HG03139 (cell line): ENCODE data around the gene NAPB.
"Not testable (repeated sequence)": the region's sequence is repeated elsewhere in the genome, so short reads cannot be mapped to it uniquely, and the experiment has no call there.

Source experiments
- ATAC-seq: cut with Tn5 transposase; IDR thresholded peaks from one replicate; pipeline ENCODE4 v1.9.1; 2021; ENCODE audit not compliant: unreplicated experiment

Gene NAPB

DNA sequence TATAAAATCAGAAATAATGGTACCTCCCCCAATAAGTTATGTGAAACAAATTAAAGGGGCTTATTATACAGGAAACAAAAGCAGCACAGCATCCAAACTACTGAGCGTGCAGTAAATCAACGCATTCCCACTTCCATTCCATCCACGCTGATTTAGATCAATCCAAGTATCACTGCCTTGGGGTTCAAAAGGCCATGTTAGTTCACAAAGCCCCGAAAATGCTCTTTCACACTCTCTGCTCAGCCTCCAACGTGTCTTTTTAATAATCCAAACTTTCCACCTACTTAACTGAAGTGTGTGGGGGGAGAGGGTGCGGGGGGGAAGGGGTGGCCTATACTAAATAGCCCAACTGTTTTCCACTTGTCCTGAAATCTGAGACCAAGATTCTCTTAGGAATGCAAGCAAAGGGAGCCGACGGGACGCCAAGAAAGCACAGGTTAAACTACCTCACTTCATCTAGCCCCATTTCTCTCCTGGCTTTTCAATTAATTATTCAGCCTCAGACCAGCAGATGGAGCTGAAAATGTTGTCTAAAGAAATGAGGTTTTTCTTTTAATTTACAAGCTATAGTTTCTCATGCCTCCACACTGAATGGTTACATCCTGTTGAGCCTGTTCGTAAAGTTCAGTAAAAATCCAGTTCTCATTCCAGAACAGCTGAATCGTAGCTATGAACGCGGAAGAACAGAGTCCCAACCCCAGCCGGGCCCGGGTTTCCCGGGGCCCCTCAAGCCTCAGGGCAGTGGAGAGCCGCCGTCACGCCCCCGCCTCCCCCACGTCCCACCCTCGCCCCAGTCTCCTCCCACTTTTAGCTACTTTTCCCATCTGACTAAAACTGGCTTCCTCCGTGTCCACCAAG is 71.7 kb downstream of the NAPB start:
- ATAC-seq = peak; percentile 37

DNA sequence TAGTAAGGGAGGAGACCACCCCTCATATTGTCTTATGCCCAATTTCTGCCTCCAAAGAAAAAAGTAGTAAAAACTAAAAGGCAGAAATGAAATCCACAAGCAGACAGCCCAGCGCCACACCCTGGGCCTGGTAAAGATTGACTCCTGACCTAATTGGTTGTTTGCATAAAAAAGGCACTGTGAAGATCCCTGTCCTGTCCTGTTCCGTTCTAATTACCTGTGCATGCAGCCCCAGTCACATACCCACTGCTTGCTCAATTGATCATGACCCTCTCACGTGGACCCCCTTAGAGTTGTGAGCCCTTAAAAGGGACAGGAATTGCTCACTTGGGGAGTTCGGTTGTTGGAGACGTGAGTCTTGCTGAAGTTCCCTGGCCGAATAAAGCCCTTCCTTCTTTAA is 72.8 kb downstream of the NAPB start:
- ATAC-seq = not testable (repeated sequence)

DNA sequence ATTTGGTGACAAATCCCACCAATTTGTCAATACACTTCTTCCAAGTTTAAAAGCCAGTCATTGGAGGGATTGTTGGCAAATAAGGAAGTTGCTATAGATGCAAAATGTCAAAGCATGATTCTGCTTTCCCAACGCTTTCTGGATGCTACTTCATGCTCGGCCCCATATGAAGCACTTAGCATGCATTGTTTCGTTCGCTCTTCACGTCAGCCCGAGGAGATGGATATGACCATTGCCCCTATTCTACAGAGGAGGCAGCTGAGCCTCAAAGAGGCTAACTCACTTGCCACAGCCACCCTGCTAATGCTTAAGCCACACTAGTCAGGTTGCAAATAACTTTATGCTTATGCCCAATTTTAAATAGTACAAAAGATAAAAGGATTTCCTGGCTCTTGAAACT is 73.5 kb downstream of the NAPB start:
- ATAC-seq = no peak

DNA sequence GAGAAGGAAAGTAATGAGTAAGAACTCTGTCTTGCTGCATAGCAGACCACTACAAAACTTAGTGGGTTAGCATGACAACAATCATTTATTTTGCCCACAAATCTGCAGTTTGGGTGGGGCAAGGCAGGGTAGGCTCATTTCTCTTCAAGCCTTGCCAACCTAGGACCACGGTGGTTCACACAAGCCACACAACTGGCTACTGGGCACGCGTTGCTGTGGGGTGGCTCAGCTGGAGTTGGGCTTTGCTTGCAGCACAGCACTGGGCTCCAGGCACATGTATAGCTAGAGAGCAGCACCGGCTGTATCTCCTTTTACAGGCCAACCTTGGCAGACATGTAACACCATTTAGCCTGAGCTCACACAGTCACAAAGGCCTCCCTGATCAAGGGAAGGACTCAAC is 75.3 kb downstream of the NAPB start:
- ATAC-seq = no peak

DNA sequence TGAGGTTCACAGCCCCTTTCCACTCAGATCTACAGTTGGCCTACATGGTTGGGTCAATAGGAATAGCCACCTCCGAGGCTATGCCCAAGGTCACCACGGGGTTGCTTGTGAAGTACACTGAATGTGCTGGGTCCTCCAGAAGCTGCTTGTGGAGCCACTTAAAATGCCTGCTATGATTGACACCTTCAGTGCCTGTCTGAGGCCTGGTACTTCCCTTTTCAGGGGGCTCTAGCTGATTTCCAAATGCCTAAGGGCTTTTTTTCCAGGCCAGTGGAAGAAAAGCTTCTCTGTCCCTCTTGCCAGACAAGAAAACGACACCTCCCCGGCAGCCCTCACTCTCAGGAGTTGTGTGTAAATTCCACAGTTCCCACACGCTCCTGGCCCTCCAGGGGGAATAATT is 77.0 kb downstream of the NAPB start:
- no peak for ATAC-seq

DNA sequence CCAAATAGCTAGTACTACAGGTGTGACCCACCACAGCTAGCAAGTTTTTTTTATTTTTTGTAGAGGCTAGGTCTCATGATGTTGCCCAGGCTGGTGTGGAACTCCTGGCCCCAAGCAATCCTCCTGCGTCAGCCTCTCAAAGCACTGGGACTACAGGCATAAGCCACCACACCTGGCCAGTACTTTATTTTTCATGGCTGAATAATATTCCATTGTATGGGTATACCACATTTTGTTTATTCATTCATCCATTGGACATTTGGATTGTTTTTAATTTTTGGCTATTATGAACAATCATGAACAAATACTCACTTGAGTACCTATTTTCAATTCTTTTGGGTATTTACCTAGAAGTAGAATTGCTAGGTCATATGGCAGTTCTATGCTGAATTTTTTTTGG is 77.7 kb downstream of the NAPB start:
- ATAC-seq = no peak

DNA sequence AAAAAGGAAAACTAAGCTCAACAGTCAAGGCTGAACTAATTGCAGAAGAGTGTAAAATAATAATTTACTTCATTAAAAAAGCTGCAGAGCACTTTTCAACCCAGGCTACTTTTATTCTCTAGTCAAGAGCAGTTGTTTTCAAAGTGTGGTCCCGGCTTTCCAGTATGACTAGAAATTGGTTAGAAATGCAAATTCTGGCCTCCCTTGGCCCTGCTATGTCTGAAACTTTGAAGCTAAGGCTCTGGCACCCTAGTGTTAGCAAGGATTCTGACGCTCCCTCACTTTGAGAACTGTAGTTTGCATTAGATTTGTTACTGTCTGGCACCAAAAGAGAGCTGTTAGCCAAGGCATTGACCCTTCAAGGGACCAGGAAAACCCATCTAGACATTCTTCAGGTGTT is 80.2 kb downstream of the NAPB start:
- ATAC-seq = no peak

DNA sequence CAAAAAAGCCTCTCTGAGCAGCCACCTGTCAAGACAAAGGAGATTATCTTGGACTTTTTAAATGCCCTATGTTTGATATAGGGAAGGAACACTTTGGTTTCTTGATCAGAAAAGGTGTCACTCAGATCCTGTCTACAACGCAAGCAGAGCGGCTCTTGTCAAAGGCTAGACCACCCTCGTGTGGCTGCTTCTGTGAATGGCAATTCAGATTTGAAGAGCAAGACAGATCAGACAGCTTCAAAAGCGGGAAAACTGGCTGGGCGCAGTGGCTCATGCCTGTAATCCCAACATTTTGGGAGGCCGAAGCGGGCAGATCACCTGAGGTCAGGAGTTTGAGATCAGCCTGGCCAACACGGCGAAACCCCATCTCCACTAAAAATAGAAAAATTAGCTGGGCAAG is 80.8 kb downstream of the NAPB start:
- no peak for ATAC-seq

DNA sequence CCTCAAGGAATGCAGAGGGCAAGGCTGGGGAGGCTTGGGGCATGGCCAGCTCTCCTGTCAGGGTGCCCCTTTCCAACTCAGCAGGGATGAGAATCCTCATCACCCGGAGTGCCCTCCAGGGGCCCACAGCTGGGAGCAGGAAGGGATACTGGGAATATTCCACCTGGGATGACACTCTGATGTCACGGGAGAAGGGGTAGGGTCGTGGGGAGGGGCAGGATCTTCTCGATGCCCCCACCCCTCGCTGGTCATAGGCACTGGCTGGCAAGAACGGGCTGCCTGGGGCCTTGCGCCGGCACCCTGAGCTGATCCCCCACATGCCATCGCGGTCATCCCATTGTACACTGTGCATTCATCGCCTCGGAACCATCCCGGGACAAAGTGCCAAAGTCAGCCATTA is 81.3 kb downstream of the NAPB start:
- no peak for ATAC-seq

DNA sequence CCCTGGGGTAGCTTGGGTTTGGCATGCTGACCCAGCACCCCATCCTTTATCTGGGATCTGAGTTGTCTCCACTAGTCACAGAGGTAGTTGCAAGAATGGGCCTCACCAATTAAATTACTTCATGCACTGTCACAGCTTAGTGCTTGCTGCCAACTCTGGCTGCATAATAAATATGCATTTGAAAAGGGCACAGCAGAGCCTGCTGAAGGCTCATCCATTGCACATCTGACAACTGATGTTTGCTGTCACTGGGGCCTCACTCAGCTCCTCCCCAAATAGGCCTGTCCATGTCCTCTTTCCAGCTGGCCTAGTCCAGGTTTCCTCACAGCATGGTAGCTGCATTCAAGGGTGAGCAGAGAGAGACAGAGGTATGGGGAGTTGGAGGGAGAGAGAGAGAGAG is 84.0 kb downstream of the NAPB start:
- no peak for ATAC-seq

DNA sequence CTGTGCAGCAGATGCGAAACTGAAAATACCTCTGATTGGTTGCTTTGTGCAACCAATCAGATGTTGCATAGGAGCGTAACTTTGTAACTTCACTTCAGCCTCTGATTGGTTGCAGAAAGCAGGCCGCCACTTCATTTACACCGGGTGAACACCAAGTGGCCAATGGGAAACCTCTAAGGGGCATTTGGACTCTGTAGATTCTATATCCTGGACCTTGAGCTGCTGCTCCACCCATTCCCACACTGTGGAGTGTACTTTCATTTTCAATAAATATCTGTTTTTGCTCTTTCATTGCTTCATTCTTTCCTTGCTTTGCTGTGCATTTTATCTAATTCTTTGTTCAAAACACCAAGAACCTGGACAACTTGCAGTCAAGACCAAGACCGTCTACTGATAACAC is 84.8 kb downstream of the NAPB start:
- ATAC-seq = no peak

DNA sequence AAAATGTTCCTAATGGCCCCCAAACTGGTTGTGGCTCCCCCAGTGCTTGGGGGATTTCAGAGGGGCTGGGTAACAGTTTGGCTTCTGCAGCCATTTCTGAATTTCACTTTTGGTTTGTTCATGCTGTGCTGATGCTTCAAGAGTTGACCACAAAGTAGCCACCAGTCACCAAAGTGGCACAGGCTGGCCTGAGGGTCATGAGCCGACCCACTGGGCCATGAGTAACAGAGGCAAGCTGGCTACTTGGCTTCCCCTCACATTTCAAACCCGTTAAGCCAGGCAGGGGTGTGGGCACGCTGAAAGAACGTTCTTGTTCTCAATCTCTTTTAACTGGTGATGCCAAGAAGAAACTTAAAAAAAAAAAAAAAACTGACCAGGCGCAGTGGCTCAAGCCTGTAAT is 85.8 kb downstream of the NAPB start:
- no peak for ATAC-seq

DNA sequence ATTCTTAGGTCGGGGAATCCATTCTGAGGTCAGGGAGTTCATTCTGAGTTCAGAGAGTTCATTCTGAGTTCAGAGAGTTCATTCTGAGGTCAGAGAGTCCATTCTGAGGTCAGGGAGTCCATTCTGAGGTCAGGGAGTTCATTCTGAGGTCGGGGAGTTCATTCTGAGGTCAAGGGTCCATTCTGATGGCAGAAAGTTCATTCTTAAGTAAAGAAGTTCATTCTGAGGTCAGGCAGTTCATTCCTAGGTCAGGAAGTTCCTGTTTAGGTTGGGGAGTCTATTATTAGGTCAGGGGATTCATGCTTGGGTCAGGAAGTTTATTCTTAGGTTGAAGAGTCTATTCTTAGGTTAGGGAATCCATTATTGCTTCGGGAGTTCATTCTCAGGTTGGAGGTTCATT is 87.2 kb downstream of the NAPB start:
- no peak for ATAC-seq

DNA sequence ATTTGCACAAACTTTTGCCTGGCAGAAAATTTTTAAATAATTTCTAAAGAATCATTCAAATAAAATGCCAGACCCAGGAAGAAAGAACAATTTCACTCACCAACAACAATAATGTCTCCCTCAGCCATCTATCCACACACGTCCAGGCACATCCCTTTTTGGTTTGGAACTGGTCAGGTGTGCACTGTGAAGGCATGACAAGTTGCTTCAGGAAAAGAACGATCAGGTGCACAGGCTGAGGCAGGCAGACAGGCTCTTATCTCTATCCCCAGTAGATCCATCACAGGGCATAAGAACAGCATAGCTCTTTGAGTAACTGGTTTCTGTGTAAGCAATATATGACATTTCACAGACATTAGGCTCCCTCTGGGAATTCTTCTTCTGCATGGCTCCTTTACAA is 88.8 kb downstream of the NAPB start:
- no peak for ATAC-seq

DNA sequence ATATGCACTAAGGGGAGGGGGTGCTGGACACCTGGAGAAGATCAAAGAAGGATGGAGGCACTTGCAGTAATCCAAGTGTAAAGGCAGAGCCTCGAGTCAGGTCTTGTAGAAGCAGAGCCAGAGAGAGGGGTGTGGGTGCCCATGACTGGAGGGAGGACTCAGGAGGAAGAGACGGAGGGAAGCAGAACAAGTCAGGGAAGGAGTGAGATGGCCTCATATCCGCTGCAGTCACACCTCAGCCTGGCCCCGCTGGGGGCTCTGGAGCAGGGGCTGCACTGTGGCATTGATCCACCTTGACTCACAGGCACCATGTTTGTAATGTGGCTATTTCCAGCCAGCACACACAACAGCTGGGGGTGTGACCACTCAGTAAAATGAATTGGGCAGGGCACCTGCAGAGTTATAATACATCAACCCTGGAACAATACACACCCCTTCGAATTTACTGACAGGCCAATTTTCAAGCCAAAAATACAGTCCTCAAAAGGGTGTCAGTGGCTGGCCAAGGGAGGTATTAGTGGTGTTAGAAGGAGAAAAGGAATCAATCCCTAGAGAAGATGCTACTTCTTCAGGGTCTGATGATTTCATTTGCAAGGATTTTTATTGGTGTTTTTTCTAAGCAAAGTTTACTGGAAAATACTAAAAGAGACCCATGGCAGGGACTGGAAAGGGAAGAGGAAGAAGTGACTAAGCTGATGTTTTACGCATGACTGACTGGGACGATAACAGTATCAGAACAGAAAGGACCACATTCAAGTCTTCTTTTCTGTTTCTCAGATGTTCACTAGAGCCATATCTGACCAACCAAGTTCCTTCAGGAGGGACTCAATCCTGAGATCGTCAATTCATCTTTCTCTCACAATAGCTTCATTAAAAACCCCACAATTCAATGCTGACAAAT is 89.6 kb downstream of the NAPB start:
- ATAC-seq = no peak

DNA sequence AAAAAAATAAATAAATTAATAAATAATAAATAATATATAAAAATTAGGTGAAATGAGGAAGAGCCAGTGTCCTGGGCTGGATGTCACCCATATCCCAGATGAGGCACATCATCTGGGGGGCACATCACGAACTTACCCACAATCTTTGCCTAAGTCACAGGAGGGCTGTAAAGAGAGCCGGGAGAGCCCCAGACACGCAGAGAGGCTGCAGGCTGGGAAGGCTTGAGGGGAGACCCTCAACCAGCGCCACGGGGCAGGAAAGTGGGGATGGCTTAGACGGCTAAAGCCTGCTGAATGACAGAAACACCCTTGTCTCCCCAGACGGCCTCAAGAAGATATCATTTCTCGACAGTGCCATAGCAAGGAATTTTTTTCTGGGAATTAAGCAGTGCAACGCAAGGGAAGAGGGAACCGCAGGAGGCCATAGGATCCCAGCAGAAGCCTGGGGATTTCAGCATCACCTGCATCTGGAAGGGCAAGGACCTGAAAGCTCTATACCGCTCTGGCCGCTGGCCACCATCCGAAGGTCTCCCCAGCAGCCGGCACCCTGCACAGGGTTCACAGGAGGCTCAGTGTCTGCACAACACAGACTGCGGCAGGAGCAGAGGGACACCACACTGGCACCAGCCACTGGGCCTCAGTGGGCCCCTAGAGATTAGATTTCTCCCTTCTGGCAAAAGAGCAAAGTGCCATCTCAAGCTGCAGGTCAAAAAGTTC is 93.5 kb downstream of the NAPB start:
- no peak for ATAC-seq

DNA sequence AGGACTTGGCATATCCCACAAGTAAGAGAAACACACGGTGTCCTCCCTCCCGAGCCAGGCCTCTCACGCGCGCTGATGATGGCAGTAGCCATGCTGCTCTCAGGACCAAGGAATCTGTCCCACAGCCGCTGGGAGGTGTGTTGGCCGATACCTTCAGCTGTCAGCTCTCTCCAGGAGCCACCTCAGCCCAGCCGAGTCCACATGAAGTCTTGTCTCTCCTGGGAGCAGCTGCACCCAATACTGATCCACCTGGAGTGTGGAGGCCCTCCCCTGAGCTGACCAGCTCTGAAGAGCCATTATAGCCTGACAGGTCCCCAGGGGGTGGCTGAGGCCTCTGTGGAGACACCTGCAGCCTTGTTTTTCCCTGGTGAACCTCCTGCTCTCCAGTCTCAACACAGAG is 94.5 kb downstream of the NAPB start:
- no peak for ATAC-seq

DNA sequence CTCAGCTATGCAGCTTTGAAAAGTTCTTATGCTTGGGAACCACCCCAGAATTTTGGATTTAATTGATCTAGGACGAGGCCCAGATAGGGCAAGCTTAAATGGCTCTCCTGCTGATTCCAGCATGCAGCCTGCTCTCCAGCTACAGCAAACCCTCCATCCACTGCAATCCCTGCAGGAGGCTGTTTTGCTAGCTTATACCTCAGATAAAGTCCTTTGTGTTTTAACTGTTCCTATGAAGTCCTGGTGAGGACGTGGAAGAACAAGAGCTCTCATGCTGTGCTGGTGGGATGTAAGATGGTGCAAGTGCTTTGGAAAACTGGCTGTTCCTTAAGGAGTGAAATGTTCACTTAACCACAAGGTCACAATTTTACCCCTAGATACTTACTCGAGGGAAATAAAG is 96.2 kb downstream of the NAPB start:
- ATAC-seq = no peak
